Activated naive CD4-positive, alpha-beta T cell (primary cell): ENCODE measurements around the gene TNFRSF1B.
"Not testable (repeated sequence)": the region's sequence is repeated elsewhere in the genome, so short reads cannot be mapped to it uniquely, and the experiment has no call there.

Experiments
- DNase-seq, 4 experiments: peaks; one replicate each; lab custom pipeline; 2025; lab: John Stamatoyannopoulos, UW

The TNFRSF1B gene

DNA sequence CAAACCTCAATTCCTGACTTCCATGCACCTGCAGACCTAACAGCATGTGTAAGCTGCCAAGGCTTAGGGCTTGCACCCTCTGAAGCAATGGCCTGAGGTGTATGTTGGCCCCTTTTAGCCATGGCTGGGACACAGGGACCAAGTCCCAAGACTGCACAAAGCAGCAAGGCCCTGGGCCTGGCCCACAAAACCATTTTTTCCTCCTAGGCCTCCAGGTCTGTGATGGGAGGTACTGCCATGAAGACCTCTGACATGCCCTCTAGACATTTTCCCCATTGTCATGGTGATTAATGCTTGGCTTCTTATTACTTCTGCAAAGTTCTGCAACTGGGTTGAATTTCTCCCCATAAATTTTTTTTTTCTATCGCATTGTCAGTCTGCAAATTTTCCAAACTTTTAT, 55.9 kb downstream of the TNFRSF1B start:
- not testable (repeated sequence) for DNase-seq

DNA sequence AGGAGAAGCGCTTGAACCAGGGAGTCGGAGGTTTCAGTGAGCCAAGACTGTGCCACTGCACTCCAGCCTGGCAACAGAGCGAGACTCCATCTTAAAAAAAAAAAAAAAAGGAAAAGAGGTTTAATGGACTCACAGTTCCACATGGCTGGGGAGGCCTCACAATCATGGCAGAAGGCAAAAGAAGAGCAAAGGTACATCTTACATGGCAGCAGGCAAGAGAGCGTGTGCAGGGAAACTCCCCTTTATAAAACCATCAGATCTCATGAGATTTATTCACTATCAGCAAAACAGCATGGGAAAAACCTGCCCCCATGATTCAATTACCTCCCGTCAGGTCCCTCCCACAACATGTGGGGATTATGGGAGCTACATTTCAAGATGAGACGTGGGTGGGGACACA, 57.3 kb downstream of the TNFRSF1B start:
- not testable (repeated sequence) for DNase-seq

DNA sequence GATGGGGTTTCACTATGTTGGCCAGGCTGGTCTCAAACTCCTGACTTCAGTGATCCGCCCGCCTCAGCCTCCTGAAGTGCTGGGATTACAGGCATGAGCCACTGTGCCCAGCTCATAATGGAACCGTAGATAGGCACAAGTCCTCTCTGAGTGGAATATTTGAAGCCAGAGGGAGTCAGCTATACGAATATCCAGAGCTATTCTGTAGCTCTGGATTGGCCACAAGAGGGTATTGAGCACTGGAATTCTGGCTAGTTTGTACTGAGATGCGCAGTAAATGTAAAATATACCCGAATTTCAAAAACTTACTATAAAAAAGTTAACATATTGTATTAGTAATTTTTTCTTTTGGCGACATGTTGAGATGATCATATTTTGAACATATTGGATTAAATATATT, 62.2 kb downstream of the TNFRSF1B start:
- no peak for DNase-seq

DNA sequence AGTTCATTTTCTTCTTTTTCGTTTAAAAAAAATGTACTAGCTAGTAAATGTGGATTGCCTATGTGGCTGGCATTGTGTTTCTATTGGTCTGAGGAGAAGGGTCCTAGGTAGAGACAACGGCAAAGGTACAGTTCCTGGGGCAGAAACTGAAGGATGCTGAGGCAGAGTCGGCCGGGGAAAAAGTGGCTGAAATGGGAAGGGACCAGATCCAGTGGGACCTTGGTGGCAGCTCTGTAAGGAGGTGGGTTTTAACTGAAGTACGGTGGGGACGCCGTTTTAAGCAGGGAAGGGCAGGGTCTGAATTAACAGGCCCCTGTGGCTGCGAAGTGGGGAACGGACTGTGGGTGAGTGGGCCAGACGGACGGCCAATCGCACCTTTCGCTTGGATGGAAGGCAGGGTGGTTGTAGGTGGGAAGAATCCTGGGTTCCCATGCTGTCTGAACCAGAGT, 62.6 kb downstream of the TNFRSF1B start:
- DNase-seq = no peak

DNA sequence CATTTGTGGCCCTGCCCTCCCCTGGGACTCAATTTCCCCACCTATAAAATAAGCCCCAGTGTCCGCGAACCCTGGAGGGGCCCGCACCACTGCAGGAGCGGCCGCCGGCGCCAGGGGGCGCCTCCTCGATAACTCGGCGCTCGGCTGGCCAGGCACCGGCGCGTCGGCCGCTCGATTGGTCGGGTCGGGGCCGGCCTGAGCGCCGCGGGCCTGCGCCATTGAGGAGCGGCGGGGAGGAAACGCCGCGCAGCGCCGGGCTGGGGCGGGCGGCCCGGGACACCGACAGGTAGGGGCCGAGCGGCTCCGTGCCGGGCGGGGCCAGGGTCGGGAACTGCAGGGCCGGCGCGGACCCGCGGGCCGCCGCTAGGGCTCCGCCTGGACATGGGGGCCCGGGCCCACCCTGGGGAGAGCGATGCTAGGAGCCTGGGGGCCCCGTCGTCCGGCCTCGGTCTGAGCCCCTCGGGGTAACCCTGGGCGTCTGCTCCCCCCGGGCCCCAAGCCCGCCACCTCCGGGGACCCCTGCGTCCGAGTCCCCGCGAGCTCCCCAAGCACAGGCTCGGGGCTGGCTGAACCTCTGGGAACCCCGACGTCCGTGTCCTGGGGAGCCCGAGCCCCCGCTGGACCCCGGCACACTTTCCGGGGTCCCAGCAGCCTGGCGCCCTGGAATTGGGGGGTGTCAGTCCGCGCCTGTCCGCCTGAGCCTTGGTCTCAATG, 63.2 kb downstream of the TNFRSF1B start, which contains the start of gene VPS13D:
TSS of gene VPS13D (plus strand) at position 196 of the 714 bp plus-strand sequence. CDS start 4,237 bp downstream, outside the sequence.
- DNase-seq = peak; percentile 61 to 86 (median 78)

DNA sequence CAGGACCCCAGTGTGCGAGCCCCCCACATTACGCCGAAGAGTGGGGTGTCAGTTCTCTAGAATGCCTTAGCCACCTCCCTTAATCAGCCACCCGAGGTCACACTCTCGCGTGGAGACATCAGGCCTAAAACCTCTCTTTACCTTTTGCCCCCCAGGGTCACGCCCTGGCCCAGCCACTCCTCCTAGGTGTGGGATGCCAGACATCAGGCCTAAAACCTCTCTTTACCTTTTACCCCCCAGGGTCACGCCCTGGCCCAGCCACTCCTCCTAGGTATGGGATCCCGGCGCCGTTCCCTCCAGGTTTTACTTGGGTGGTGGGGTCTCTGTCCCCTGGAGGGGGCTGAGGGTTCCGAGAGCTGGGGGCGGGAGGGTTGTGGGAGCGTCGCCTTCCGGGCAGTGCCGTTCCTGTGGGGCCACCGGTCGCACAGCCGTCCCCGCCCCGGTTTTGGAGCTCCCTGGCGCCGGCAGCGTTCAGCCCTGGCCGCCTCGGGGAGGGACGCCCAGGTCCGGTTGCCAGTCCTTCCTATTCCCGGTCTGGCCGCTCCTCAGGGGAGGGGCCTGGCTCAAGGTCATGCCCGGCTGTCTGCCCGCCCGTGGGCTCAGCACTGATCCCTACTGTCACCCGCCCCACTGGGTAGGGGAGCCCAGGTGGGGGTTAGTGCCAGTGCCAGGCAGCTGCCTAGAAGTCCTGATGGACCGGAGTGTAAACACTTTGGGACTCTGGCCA, 63.9 kb downstream of the TNFRSF1B start:
- DNase-seq = no peak

DNA sequence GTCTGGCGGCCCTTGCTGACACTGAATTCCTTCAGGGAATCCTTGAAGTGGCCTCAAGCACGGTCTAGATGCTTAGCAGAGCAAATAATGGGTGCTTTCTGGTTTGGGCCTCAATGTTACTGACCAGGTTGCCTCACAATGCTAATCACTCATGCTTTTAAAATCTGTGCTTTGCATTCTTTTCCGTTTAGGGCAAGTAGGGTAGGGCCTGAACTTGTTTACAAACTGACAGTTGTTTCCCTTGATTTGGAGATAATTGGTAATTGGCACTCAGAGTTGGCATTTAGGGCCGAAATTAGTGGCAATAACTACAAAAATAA, 64.4 kb downstream of the TNFRSF1B start:
- no peak for DNase-seq

DNA sequence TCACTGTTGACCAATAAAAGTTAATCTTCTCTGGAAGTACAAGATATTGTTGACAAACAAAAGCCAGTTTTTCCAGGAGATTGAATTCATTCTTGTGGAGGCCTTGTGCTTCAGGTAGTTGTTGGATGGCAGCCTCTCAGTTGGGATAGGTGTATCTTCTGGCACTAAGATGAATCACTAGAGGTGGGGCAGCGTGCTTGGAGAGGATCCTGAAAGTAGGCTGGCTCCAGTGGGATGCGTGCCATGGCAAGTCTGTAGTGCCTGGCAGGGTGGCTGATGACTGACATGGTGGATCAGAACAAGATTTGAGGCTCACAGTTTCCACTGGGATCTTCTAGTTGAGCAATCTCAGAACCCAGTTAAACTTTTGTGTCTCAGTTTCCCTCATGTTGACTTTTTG, 65.4 kb downstream of the TNFRSF1B start:
- no peak for DNase-seq

DNA sequence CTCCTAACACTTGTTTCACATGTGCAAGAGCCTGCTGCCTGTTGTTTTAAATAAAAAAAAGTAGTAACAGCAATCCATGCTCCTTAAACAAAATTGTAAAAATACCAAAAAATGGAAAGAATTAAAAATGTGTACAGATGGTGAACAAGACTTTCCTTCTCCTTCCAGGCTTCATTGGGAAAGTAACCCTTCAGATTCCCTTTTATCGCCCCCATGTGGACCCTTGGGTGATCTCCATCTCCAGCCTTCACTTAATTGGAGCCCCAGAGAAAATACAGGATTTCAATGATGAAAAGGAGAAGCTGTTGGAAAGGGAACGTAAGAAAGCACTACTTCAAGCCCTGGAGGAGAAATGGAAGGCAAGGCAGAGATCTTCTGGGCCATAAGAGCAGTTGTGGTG, 77.3 kb downstream of the TNFRSF1B start:
- no peak for DNase-seq

DNA sequence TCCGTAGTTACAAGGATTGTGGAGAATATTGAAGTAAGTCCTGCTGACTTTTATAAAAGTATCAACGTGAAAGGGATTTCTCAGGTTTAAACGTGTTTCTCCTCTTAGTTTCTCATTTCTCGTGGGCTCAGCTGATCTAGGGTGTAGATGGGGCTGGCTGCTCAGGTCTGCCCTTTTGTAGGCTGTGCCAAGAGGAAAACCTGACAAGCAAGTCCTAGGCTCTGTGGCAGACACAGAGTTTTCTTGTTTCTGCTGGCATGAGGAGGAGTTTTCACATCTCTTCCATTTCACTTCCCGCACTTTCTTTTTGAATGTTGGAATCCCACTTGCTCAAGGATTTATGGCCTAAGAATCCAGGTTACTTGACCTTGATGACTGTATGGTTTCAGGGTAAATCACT, 77.8 kb downstream of the TNFRSF1B start:
- DNase-seq = no peak

DNA sequence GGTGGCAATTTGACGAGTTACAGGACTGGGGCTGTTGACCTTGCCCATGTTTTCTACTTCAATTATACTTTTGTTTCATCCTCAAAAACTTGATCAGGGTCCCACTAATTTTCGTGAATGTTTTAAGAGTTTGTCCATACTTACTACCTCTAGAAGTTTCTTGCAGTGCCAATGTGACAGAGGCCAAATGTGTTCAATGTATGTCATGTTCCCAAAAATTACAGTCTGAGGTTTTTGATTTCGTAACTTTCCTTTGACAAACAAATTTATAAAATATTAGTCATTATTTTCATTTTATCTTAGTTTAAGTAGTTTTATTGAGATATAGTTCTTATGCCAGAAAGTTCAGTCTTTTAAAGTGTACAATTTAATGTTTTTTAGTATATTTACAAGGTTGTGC, 78.3 kb downstream of the TNFRSF1B start:
- no peak for DNase-seq

DNA sequence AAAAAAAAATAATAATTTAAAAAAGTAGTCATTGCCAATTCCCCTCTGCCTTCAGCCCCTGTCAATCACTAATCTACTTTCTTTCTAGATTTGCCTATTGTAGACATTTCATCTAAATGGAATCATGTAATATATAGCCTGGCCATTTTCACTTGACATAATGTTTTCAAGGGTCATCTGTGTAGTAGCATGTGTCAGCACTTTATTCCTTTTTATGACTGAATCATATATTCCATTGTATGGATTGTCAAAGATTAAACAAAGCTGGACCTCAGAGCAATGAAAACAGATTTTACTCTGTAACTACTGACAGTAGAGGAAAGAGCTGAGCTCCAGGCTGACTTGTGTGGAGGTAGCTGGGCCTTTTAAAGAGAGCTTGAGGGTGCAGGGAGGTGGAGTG, 78.9 kb downstream of the TNFRSF1B start:
- no peak for DNase-seq

DNA sequence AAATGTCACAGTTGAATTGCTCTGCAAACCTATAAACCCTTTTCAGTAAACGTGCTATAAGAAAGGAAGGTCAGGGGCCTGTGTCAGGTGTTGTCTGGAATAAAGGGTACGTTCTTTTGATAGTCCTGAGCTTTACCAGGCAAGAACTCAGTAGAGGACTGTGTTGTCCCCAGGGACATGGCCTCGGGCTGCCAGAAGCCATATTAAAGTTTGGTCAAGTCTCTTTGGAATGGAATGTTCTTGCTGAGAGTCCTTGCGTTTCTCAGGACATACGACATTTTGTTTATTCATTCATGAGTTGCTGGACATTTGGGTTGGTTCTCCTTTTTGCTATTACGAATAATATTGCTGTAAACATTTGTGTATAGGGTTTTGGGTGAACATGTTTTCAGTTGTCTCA, 79.8 kb downstream of the TNFRSF1B start:
- no peak for DNase-seq

DNA sequence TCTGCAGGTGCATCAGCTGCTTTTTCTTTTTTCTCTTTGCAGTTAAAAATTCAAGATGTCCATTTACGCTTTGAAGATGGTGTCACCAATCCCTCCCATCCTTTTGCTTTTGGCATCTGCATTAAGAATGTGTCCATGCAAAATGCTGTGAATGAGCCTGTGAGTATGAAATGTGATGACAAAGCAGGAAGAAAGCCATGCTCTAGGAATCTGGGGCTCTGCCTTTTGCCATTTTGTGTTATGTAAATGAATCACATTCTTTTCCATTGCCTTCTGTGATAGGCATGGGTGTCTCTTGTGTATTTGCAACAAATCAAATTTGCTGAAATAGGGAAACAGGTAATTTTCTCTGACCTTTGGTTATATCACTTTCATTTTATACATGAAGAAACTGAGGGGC, 82.4 kb downstream of the TNFRSF1B start:
- no peak for DNase-seq

DNA sequence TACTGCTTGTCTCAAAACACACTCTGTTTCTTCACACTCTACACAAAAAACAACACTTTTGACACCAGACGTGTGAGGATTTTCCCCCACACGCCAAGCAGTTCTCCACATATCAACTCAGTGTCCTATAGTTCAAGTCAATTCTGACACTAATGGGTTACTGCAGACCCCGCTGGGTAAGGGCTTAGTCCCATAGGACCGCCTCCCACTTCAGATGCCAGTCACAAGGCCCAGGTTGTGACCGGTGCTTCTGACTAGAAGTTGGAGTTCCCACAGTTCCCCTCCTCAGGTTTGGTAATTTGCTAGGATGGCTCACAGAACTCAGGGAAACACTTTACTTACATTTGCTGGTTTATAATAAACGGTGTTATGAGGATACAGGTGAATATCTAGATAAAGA, 83.0 kb downstream of the TNFRSF1B start:
- no peak for DNase-seq

DNA sequence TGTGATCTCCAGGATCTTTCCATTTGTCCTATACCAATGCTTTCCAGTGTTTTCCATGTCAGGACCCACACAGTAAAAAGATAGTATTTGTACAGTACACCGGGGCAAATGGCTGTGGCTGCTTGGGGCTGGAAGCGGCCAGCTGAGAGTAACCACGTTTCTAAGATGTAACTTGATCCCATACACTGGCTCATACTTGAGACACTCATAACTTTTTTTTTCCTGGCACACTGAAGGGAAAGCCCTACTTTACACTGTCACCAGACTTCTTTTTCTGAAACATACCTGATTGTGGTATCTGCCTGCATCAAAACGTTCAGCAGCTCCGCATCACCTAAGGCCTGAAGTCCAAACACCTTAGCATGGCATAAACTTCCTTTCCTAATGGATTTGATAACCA, 84.7 kb downstream of the TNFRSF1B start:
- no peak for DNase-seq

DNA sequence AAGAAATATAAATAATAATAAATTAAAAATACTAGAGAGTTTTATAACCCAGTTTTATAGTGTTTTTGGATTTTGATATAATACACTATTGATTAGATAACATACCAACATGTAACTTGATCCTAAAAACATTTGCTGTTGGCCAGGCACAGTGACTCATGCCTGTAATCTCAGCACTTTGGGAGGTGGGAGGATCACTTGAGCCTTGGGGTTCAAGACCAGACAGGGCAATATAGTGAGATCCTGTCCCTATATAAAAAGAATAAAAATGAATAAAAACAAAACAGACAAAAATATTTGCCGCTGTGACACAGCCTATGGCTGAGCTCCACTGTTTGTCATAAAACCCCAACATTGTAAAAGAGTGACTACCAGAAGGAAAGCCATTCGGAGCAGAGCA, 89.1 kb downstream of the TNFRSF1B start:
- no peak for DNase-seq

DNA sequence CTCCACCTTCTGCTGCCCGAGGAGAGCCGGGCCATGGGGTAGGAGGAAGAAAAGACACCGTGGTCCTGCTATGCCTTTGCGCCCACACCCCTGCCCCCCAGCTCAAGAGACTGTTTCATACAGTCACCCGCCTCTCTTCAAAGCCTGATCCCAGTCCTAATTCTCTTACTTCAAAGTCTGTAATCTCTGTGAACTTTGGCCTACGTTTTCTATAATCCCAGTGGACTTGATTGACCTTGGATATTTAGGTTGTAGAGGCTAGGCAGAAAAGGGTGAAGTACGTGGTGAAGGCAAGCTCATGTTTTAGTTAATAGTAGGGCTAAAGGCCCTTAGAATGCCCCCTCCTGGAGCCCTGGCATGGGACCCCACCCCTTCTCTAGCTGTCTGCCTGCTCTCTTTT, 91.5 kb downstream of the TNFRSF1B start:
- DNase-seq = no peak
